ENCODE results near the gene RFC5. TPM values are rescaled to one million over a fixed set of nuclear protein-coding genes. Genes with fewer than 3 reads are reported as not detected.
"Not testable (repeated sequence)": the region's sequence is repeated elsewhere in the genome, so short reads cannot be mapped to it uniquely, and the experiment has no call there.

RFC5 gene
- polyA plus RNA-seq, 1 donor, result 11.2 TPM

DNA sequence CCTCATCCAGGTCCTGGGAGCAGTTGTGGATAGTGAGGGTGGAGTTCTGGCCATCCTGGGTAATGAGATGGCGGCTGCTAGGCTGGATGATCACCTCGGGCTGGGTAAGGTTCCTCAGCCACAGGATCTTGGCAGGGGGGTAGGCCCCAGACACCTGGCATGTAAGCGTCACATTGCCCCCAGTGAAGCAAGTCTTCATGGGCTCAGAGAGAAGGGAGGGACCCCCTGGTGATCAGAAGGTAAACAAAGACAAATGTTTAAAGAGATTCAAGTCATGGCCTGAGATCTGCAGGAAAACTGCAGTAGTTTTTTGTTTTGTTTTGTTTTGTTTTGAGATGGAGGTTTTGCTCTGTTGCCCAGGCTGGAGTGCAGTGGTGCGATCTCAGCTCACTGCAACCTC, 57.3 kb downstream of the RFC5 start:
- DNase-seq (ENCODE audit: low read depth), result no peak

DNA sequence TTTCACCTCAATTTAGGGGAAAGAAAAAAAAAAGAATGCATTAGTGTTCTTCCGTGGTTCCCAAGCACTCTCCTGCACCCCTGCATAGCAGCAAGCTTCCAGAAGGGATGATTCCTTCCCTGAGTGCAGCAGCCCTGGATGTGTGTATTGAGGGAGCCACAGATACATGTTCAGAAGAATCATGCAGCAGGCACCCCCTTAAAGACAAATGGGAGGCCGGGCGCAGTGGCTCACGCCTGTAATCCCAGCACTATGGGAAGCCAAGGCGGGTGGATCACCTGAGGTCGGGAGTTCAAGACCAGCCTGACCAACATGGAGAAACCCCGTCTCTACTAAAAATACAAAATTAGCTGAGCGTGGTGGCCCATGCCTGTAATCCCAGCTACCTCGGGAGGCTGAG, 65.0 kb downstream of the RFC5 start:
- not testable (repeated sequence) for DNase-seq (ENCODE audit: low read depth)

Other genes with a start within 250 kb of the RFC5 start
- not detected for gene KSR2, start 47.7 kb upstream of the RFC5 start, polyA plus RNA-seq (ENCODE audit: insufficient read length)
- 56.6 TPM for gene WSB2, start 44.5 kb downstream of the RFC5 start, polyA plus RNA-seq (ENCODE audit: insufficient read length)
- 10.6 TPM for gene VSIG10, start 87.3 kb downstream of the RFC5 start, polyA plus RNA-seq (ENCODE audit: insufficient read length)
- gene PEBP1, start 119.4 kb downstream of the RFC5 start, polyA plus RNA-seq (ENCODE audit: insufficient read length), result 134 TPM

Data from forelimb muscle (tissue), 1 donor.